KG1 (cell line): ENCODE results near the gene PPM1H.

ENCODE experiments used
- DNase-seq: peaks from one replicate; lab custom pipeline; 2025; lab: John Stamatoyannopoulos, UW

PPM1H gene

DNA sequence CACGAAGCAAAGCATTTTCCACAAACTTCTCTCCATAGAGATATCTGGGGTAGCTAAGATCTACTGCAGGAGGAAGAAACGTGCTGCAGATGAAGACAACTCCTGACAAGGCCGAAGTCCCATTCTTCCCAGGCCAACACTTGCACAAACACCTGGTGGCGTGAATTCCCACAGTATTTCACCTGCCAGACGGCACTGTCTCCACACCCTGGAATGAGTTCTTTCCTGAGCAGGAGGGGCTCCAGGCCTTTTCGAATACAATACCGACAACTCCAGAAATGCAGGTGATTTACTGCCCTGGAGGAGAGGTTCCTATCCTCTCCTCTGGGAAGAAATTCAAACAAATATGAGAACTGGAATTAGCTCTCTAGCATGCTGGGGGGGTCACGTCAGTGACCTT is 288.4 kb downstream of the PPM1H start:
- DNase-seq = no peak

DNA sequence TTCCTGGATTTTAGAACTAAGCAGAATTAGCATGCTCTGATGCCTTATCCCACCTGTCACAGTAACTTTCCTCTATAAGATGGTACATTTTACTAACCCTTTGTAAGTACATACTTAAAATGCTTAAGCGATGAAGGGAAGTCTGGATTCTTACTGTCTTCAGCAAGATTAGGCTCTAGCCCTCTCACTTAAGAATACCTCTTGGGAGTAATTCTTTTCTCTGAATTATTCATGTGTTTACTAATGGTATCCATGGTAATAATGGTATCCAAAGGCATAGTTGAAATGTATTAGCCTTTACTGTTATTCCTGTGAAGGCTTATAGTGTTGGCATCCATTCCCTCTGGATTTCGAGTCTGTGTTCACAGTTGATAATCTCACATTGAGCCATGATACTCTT is 291.5 kb downstream of the PPM1H start:
- no peak for DNase-seq

DNA sequence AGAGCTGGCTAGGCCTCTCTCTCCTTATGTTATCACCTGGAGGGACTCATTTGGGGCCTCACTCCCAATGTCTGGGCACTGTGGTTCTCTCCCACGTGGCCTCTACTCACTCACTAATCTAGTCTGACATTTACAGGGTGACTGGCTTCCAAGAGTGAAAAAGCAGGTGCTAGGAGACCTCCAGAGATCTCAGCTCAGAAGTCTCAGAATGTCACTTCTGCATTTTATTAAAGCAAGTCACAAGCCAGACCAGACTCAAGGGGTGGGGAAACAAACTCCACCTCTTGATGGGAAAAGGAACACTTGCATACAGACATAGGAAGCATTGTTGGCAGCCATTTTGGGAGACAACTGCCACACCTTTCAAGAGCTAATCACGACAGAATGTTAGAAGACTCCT is 292.5 kb downstream of the PPM1H start:
- no peak for DNase-seq

DNA sequence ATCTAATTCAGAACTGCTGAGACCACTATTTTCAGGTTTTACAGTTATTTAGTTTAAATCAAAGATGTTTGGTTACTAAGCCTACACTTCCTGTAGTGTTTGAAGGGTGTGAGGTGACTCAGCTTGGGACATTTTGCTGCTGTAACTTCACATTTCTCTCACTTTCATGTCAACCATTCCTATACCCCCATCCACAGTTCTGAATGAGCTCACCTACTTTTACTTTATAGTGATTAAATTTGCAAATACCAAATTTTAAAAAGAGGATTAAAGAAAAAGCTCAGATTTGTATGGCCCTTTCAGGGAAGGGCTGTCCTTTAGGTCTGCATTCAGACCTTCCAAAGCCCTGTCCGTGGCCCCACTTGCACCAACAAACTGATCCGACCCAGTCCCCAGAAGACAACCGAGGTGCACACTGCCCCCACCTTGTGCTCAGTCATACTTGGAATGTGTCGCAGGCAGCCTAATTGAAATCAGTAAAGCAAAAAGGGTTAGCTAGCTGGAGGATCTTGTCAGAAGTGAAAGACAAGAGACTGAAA is 294.0 kb downstream of the PPM1H start:
- no peak for DNase-seq

GRCh38 chr12:62637679-62638078 is 297.3 kb downstream of the PPM1H start:
- DNase-seq = no peak

- no peak for DNase-seq
Observed at GRCh38 chr12:62635649-62636048, 299.3 kb downstream of the PPM1H start.

GRCh38 chr12:62632411-62632918 is 302.5 kb downstream of the PPM1H start:
- DNase-seq = no peak

DNA sequence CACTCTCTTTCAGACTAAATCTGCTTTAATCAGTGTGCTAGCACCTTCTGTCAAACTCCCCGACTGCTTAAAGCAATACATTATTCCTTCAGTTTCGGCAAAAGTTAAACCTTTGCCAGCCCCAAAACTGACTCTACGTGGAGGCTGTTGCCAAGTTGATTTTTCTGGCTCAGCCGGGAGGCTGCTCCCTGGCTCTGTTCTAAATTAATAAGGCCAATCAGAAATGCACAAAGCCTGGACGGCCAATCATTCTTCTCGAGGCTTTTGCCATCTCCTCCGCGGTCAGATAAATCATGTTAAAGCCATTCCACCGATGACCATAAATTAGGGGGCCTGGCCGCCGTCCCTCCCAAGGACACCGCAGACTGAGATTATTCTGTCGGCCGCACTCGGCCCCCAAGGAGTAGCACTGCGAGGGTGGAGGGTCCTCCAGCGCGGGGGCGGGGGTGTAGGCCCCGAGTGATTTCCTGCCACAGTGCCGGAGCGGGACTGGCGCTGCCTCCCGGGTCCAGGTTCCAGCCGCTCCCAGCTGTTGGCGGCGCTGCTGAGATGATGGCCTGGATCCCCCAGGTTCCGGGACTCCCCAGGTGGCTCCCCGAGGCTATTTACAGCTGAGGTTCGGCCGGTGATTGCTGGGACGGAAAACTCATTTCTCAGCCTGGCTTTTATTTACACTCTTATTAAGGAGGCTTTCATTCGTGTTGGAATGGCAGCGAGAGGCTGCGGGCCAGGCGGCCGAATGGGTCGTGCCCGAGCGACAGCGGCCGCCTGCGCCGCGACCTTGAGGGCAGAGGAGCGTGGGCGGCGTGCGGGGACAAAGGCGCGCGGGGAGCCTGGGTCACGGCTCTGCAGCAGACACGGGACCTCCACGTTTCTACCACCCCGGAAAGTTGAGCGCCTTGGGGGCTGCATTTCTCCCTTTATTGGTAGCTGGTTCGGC is 303.2 kb downstream of the PPM1H start:
- DNase-seq = no peak

GRCh38 chr12:62629971-62630739 is 304.8 kb downstream of the PPM1H start:
- no peak for DNase-seq

GRCh38 chr12:62629413-62629812 is 305.5 kb downstream of the PPM1H start:
- no peak for DNase-seq

- no peak for DNase-seq
Observed at GRCh38 chr12:62627181-62627580, 307.8 kb downstream of the PPM1H start.

DNA sequence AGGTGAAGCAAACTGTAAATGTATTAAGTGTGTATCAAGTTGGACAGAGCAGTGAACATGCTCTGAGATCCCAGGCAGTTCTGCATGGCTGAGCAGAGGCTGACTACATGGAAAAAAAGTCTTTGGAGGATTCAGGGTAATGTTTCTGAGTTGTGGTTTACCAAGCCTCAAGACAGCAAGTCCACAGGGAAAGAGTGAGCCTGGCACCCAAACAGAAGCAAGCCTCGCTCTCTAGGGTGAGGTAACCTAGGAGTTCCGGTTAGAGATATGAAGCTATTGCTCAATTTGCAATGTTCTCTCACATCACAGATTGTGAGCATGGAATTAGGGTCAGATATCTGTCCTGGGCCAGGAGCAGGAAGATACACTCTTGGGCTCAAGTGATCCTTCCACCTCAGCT is 309.7 kb downstream of the PPM1H start:
- DNase-seq = no peak

DNA sequence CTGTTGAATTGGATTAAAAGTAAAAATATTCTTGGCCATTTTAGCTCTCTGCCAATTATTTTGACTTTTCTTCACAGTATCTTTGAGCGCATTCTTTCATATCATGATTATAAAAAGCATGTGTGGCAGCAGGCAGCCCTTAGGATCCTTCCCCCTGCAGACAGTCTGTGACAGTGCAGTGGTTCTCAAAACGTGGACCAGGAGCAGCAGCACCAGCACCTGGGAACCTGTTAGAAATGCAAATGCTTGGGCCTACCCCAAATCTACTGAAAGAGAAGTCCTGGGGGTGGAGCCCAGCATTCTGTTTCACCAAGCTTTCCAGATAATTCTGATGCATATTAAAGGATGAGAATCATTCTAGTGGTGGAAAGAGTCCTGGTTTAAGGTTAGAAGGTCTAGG is 312.8 kb downstream of the PPM1H start:
- DNase-seq = no peak

DNA sequence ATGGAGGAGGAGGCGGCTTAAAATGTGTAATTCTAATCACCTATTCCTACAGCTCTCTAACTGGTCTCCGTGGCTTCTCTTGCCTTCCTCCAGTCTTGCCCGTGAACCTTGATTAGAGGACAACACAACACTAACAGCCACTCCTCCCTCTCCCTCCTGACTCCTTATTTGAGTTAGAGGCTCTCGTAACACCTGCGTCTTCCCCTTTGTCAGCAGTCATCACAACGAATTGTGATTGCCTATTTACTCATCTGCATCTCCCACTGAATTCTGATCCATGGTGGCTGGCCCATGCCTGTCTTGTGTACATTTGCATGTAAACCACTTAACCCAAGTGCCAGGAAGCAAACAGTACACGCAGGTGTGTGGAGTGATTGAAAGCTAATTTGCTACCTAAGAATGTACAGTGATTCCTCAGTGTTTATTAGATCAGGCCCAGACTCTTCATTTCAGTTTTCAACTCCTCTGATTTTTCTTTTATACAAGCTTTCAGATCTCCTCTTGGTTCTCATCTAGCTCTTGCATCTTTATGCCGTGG is 313.8 kb downstream of the PPM1H start:
- no peak for DNase-seq

GRCh38 chr12:62618930-62619329 is 316.0 kb downstream of the PPM1H start:
- DNase-seq = no peak

DNA sequence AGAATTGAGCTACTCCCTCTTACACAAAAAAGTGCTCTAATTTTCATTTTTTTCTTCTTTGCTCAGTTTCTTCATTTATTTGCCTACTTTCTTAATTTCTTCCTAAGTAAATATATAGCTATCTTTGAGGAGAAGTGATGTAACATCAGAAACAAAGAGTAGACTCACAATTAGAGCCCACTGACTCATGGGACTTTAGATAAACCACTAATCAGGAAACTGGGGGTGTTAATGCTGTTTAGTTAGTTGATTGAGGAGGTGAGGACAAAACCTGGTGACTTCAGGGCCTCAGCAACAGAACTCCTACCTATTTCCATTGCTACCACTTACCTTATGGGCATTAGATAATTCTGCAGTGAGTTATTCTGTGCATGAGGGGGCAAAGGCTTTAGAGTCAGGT is 316.6 kb downstream of the PPM1H start:
- no peak for DNase-seq

DNA sequence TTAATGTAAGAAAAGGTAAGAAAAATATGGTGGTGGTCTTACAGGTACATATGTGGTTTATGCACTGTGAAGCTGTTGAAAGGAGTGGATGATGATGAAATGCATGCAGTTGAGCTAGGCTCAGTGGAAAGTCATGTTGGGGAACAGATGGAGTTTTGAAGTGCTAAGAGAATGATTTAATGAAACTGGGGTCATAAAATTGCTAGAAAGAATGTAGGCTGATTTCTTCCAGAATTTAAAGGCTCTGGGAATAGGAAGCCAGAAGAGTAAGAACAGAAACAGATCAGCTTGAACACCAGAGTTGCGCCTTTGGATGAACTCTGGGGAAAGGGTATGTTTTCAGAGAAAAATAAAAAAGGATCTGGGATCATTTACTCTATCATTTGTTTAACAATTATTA is 321.9 kb downstream of the PPM1H start:
- DNase-seq = no peak

- no peak for DNase-seq
Observed at GRCh38 chr12:62606654-62607053, 328.3 kb downstream of the PPM1H start.

DNA sequence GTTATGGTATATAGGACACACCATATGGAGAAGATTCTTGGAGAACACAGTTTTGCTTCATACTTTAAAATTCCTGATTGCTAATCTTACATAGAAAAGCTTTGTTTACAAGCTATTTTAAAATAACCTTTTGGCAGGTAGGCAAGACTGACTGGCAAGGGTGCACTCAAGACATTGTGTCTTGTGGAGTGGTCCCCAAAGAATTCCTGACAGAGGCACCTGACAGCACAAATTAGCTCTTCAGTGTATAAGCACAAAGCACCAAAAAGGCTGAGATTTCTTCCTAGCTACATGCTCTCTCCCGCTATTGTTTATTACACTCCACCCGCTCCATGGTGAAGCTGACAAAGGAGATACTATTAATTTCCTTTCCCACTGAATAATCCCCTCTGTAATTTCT is 329.0 kb downstream of the PPM1H start:
- no peak for DNase-seq

GRCh38 chr12:62604871-62605270 is 330.1 kb downstream of the PPM1H start:
- no peak for DNase-seq

GRCh38 chr12:62604373-62604772 is 330.6 kb downstream of the PPM1H start:
- no peak for DNase-seq

- no peak for DNase-seq
Observed at GRCh38 chr12:62603811-62604098, 331.2 kb downstream of the PPM1H start.
